ENCODE results near the gene DMPK. TPM values are rescaled to one million over a fixed set of nuclear protein-coding genes. Genes with fewer than 3 reads are reported as not detected.

The DMPK gene
- total RNA-seq, 1 experiment from 2014 or later, result 119 TPM

GRCh38 chr19:45791744-45792469, 9.6 kb upstream of the DMPK start:
- in situ Hi-C loops (cut with HindIII; ENCODE audit: low pct_unique_long_range_greater_than_20kb, low sequenced_read_pairs) (no loop called here), intact Hi-C loops (cut with micrococcal nuclease; ENCODE audit: unreplicated experiment) (no loop called here)
- H3K4me3 ChIP-seq (ENCODE audit: low read depth in 2 of 2, low read length in 2 of 2), result peak overlapping the region; percentile 73 to 91
- DNase-seq (ENCODE audit: low read depth, low spot score) (no peak), ATAC-seq (no peak; the same call in 1 of the 2 replicates)
- H3K27ac ChIP-seq (ENCODE audit: low read length), result peak overlapping the region; percentile 87
- ChIA-PET POLR2A (no interaction called here), CTCF (no interaction called here)
- no peaks in the 10 kb centered on the region for H3K9me3 ChIP-seq (ENCODE audit: control insufficient read depth, insufficient read depth, low read depth, low read length)
- no peak for TF ChIP-seq CTCF (IDR thresholded peaks at IDR 0.05)
- no peak for TF ChIP-seq TCF7L2 (IDR thresholded peaks at IDR 0.05; ENCODE audit: low read depth, low read length)
- H3K4me1 ChIP-seq (ENCODE audit: control insufficient read depth, insufficient read depth, low read length), result no peaks in the 10 kb centered on the region
- BruUV-seq (replicated peaks), result no TSS peak
- H3K36me3 ChIP-seq (ENCODE audit: control insufficient read depth, insufficient read depth, low read length), result peaks cover 5% of the 10 kb centered on the region
- H3K27me3 ChIP-seq (ENCODE audit: control insufficient read depth, insufficient read depth, low read length), result no peaks in the 10 kb centered on the region

DNA sequence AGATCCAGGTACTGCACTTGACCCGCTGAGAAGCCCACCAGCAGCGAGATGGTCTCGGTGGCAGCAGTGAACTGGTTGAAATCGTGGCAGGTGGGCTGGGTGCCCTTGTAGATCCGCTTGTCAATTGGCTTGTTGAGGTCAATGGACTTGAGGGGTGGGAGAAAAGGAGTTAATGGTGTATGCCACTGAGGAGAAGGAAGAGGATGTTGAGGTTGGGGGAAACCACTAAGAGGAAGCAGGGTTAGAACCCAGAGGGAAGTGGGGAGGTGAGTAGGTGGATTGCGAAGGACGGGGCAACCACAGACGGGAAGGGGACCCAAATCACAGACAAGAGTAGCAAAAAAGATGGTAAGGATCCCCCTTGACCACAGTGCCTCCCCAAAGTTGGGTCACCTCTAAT, 8.7 kb upstream of the DMPK start:
- in situ Hi-C loops (cut with HindIII; ENCODE audit: low pct_unique_long_range_greater_than_20kb, low sequenced_read_pairs) (no loop called here), intact Hi-C loops (cut with micrococcal nuclease; ENCODE audit: unreplicated experiment) (no loop called here)
- Histone ChIP-seq H3K4me3 (ENCODE audit: low read depth in 2 of 2, low read length in 2 of 2) (peak overlapping the region in 1 of 2 experiments; percentile 73; a peak in 2 of 4 replicates), H3K36me3 (ENCODE audit: control insufficient read depth, insufficient read depth, low read length) (peaks cover 5% of the 10 kb centered on the region), H3K4me1 (ENCODE audit: control insufficient read depth, insufficient read depth, low read length) (no peaks in the 10 kb centered on the region), H3K27ac (ENCODE audit: low read length) (no peak overlapping the region), H3K9me3 (ENCODE audit: control insufficient read depth, insufficient read depth, low read depth, low read length) (no peaks in the 10 kb centered on the region), H3K27me3 (ENCODE audit: control insufficient read depth, insufficient read depth, low read length) (no peaks in the 10 kb centered on the region)
- DNase-seq (ENCODE audit: low read depth, low spot score) (no peak), ATAC-seq (no peak)
- TF ChIP-seq SIN3A (IDR thresholded peaks at IDR 0.05; ENCODE audit: borderline replicate concordance, insufficient read depth, low read depth, low read length) (no peak), POLR2AphosphoS5 (IDR thresholded peaks at IDR 0.05; ENCODE audit: low read depth, low read length) (no peak), CTCF (IDR thresholded peaks at IDR 0.05) (no peak), TCF7L2 (IDR thresholded peaks at IDR 0.05; ENCODE audit: low read depth, low read length) (no peak)
- TF ChIP-seq, protein P1, sequence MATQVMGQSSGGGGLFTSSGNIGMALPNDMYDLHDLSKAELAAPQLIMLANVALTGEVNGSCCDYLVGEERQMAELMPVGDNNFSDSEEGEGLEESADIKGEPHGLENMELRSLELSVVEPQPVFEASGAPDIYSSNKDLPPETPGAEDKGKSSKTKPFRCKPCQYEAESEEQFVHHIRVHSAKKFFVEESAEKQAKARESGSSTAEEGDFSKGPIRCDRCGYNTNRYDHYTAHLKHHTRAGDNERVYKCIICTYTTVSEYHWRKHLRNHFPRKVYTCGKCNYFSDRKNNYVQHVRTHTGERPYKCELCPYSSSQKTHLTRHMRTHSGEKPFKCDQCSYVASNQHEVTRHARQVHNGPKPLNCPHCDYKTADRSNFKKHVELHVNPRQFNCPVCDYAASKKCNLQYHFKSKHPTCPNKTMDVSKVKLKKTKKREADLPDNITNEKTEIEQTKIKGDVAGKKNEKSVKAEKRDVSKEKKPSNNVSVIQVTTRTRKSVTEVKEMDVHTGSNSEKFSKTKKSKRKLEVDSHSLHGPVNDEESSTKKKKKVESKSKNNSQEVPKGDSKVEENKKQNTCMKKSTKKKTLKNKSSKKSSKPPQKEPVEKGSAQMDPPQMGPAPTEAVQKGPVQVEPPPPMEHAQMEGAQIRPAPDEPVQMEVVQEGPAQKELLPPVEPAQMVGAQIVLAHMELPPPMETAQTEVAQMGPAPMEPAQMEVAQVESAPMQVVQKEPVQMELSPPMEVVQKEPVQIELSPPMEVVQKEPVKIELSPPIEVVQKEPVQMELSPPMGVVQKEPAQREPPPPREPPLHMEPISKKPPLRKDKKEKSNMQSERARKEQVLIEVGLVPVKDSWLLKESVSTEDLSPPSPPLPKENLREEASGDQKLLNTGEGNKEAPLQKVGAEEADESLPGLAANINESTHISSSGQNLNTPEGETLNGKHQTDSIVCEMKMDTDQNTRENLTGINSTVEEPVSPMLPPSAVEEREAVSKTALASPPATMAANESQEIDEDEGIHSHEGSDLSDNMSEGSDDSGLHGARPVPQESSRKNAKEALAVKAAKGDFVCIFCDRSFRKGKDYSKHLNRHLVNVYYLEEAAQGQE (IDR thresholded peaks at IDR 0.05; ENCODE audit: insufficient read depth in 1 of 2, low read depth in 2 of 2, low read length in 1 of 2), result no peak
- POLR2A ChIA-PET, result no interaction called here
- CTCF ChIA-PET, result no interaction called here
- BruUV-seq (replicated peaks), result no TSS peak
